ENCODE data around the gene NSG1.

Gene NSG1

GRCh38 chr4:4402966-4403365 is 16.1 kb downstream of the NSG1 start:
- no peaks in the 10 kb centered on the region for H3K27me3 Mint-ChIP-seq
- no peak for DNase-seq
- no peaks in the 10 kb centered on the region for H3K9me3 Mint-ChIP-seq
- H3K4me3 Mint-ChIP-seq: no peak overlapping the region
- no peak overlapping the region for H3K27ac Mint-ChIP-seq
- ATAC-seq: no peak
- no peaks in the 10 kb centered on the region for H3K4me1 Mint-ChIP-seq

- ATAC-seq: no peak
- no peak overlapping the region for H3K4me3 Mint-ChIP-seq
These were observed 18.6 kb downstream of the NSG1 start for GRCh38 chr4:4405358-4405962.

GRCh38 chr4:4406455-4407298 is 19.8 kb downstream of the NSG1 start:
- no peak overlapping the region for H3K4me3 Mint-ChIP-seq
- H3K27ac Mint-ChIP-seq: peak overlapping the region in 1 of 2 donors; percentile 54
- H3K4me1 Mint-ChIP-seq: no peaks in the 10 kb centered on the region
- ATAC-seq (peak; percentile 29), DNase-seq (no peak)
- no peaks in the 10 kb centered on the region for H3K27me3 Mint-ChIP-seq
- H3K9me3 Mint-ChIP-seq: no peaks in the 10 kb centered on the region

More at GRCh38 chr4:4405358-4405962, 18.6 kb downstream of the NSG1 start:
- Mint-ChIP-seq H3K27me3 (no peaks in the 10 kb centered on the region), H3K27ac (peak overlapping the region in 1 of 2 donors; percentile 25), H3K4me1 (no peaks in the 10 kb centered on the region), H3K9me3 (no peaks in the 10 kb centered on the region)
- no peak for DNase-seq

- Mint-ChIP-seq H3K4me3 (no peak overlapping the region), H3K27ac (peak overlapping the region in 1 of 2 donors; percentile 72), H3K4me1 (no peaks in the 10 kb centered on the region)
These were observed 20.6 kb downstream of the NSG1 start for GRCh38 chr4:4407299-4408131.

GRCh38 chr4:4408132-4408523 is 21.2 kb downstream of the NSG1 start:
- no peaks in the 10 kb centered on the region for H3K4me1 Mint-ChIP-seq
- ATAC-seq (no peak), DNase-seq (no peak)
- H3K27me3 Mint-ChIP-seq: no peaks in the 10 kb centered on the region
- no peak overlapping the region for H3K4me3 Mint-ChIP-seq
- no peak overlapping the region for H3K27ac Mint-ChIP-seq
- H3K9me3 Mint-ChIP-seq: no peaks in the 10 kb centered on the region

More at GRCh38 chr4:4407299-4408131, 20.6 kb downstream of the NSG1 start:
- ATAC-seq (peak; percentile 10), DNase-seq (no peak)
- no peaks in the 10 kb centered on the region for H3K9me3 Mint-ChIP-seq
- no peaks in the 10 kb centered on the region for H3K27me3 Mint-ChIP-seq

GRCh38 chr4:4408576-4409335 is 21.9 kb downstream of the NSG1 start:
- no peaks in the 10 kb centered on the region for H3K4me1 Mint-ChIP-seq
- ATAC-seq (no peak), DNase-seq (no peak)
- no peak overlapping the region for H3K4me3 Mint-ChIP-seq
- H3K27me3 Mint-ChIP-seq: no peaks in the 10 kb centered on the region
- H3K27ac Mint-ChIP-seq: no peak overlapping the region
- H3K9me3 Mint-ChIP-seq: no peaks in the 10 kb centered on the region

GRCh38 chr4:4409416-4410115 is 22.7 kb downstream of the NSG1 start:
- ATAC-seq (no peak), DNase-seq (no peak)
- Mint-ChIP-seq H3K4me3 (no peak overlapping the region), H3K4me1 (no peaks in the 10 kb centered on the region), H3K9me3 (no peaks in the 10 kb centered on the region), H3K27me3 (no peaks in the 10 kb centered on the region), H3K27ac (peak overlapping the region in 1 of 2 donors; percentile 88)

- Mint-ChIP-seq H3K9me3 (no peaks in the 10 kb centered on the region), H3K4me1 (no peaks in the 10 kb centered on the region), H3K4me3 (no peak overlapping the region), H3K27me3 (no peaks in the 10 kb centered on the region), H3K27ac (peak overlapping the region in 1 of 2 donors; percentile 88)
- DNase-seq: no peak
- ATAC-seq: no peak
These were observed 23.4 kb downstream of the NSG1 start for GRCh38 chr4:4410271-4410670.

GRCh38 chr4:4411906-4412305 is 25.0 kb downstream of the NSG1 start:
- Mint-ChIP-seq H3K27me3 (no peaks in the 10 kb centered on the region), H3K4me1 (no peaks in the 10 kb centered on the region), H3K9me3 (no peaks in the 10 kb centered on the region), H3K27ac (no peak overlapping the region), H3K4me3 (no peak overlapping the region)
- no peak for ATAC-seq
- DNase-seq: no peak

- Mint-ChIP-seq H3K27me3 (no peaks in the 10 kb centered on the region), H3K9me3 (no peaks in the 10 kb centered on the region), H3K4me1 (peaks cover 2% of the 10 kb centered on the region), H3K4me3 (no peak overlapping the region), H3K27ac (no peak overlapping the region)
- DNase-seq: no peak
- ATAC-seq: no peak
These were observed 25.9 kb downstream of the NSG1 start for GRCh38 chr4:4412641-4413372.

GRCh38 chr4:4413373-4413725 is 26.4 kb downstream of the NSG1 start:
- Mint-ChIP-seq H3K4me3 (no peak overlapping the region), H3K4me1 (peaks cover 8% of the 10 kb centered on the region), H3K27me3 (no peaks in the 10 kb centered on the region), H3K27ac (no peak overlapping the region), H3K9me3 (no peaks in the 10 kb centered on the region)
- no peak for DNase-seq
- ATAC-seq: peak; percentile 10

GRCh38 chr4:4413806-4414205 is 26.9 kb downstream of the NSG1 start:
- Mint-ChIP-seq H3K27me3 (no peaks in the 10 kb centered on the region), H3K9me3 (no peaks in the 10 kb centered on the region), H3K4me3 (no peak overlapping the region), H3K27ac (peak overlapping the region in 1 of 2 donors; percentile 4), H3K4me1 (peaks cover 12% of the 10 kb centered on the region)
- no peak for ATAC-seq
- DNase-seq: no peak

GRCh38 chr4:4415107-4415805 is 28.4 kb downstream of the NSG1 start:
- Mint-ChIP-seq H3K27me3 (no peaks in the 10 kb centered on the region), H3K27ac (no peak overlapping the region), H3K9me3 (no peaks in the 10 kb centered on the region), H3K4me3 (no peak overlapping the region), H3K4me1 (peaks cover 22% of the 10 kb centered on the region)
- ATAC-seq (no peak), DNase-seq (no peak)
